IMR-90 (cell line): ENCODE results near the gene GPR35. TPM values are rescaled to one million over a fixed set of nuclear protein-coding genes. Genes with fewer than 3 reads are reported as not detected.

ENCODE experiments used
- ATAC-seq: fragments of 200-7000 bp; cut with Tn5 transposase; 2 replicates; pipeline ENCODE4 v1.9.1; 2020; ENCODE audit warnings: low read depth, mild to moderate bottlenecking, moderate library complexity
- BruUV-seq: library from RNA; stranded (reverse); fragments of 400-500 nt; replicated peaks from 2 replicates; lab custom pipeline; 2021; lab: Mats Ljungman, UMichigan
- CTCF ChIA-PET: fragments of 300-600 bp; formaldehyde crosslinking; extraction: SDS; loops from one replicate; lab custom pipeline; 2021; ENCODE audit warnings: antibody characterized with exemption; lab: Yijun Ruan, JAX
- POLR2A ChIA-PET: fragments of 300-600 bp; sonication (Branson Sonifier 250); formaldehyde crosslinking; loops from one replicate; lab custom pipeline; 2022; ENCODE audit warnings: antibody characterized with exemption; ENCODE audit not compliant: unreplicated experiment; lab: Charles Lee
- DNase-seq: peaks from one replicate; pipeline ENCODE4 v3.0.0; 2013
- H2AFZ ChIP-seq: replicated peaks from 2 replicates; pipeline ENCODE3; 2013; ENCODE audit warnings: low read length, mild to moderate bottlenecking; ENCODE audit not compliant: poor library complexity
- H2AK5ac ChIP-seq: 2 replicates; pipeline ENCODE4 v1.6.1; 2013; ENCODE audit warnings: low read depth, low read length, inconsistent platforms
- H2AK9ac ChIP-seq: replicated peaks from 2 replicates; pipeline ENCODE3; 2013; ENCODE audit warnings: mild to moderate bottlenecking, low read depth, low read length, moderate library complexity; ENCODE audit not compliant: poor library complexity
- H2BK120ac ChIP-seq: 2 replicates; pipeline ENCODE4 v1.6.1; 2013; ENCODE audit warnings: low read depth, low read length, inconsistent platforms
- H2BK15ac ChIP-seq: 3 replicates; pipeline ENCODE4 v1.6.1; 2013; ENCODE audit warnings: low read depth, low read length, inconsistent platforms
- H2BK20ac ChIP-seq: 2 replicates; pipeline ENCODE4 v1.6.1; 2013; ENCODE audit warnings: low read depth, mild to moderate bottlenecking, inconsistent platforms, low read length, moderate library complexity
- H2BK5ac ChIP-seq: 2 replicates; pipeline ENCODE4 v1.6.1; 2013; ENCODE audit warnings: mild to moderate bottlenecking, low read depth, low read length, inconsistent platforms; ENCODE audit not compliant: poor library complexity, severe bottlenecking
- H3K14ac ChIP-seq: replicated peaks from 2 replicates; pipeline ENCODE4 v1.6.1; 2013; ENCODE audit warnings: low read depth, low read length, inconsistent platforms
- H3K18ac ChIP-seq: 2 replicates; pipeline ENCODE4 v1.6.1; 2013; ENCODE audit warnings: low read depth, low read length, control low read depth
- H3K23ac ChIP-seq: 2 replicates; pipeline ENCODE4 v1.6.1; 2013; ENCODE audit warnings: low read depth, low read length, inconsistent platforms
- H3K27ac ChIP-seq: 2 replicates; pipeline ENCODE4 v1.5.1; 2013; ENCODE audit warnings: mild to moderate bottlenecking, control low read depth, low read length; ENCODE audit not compliant: insufficient read depth
- H3K27me3 ChIP-seq: 2 replicates; pipeline ENCODE4 v1.6.1; 2013; ENCODE audit warnings: low read length; ENCODE audit not compliant: control insufficient read depth, insufficient read depth
- H3K36me3 ChIP-seq: 2 replicates; pipeline ENCODE4 v1.6.1; 2013; ENCODE audit warnings: low read length, mixed read lengths; ENCODE audit not compliant: control insufficient read depth, insufficient read depth
- H3K4ac ChIP-seq: 2 replicates; pipeline ENCODE4 v1.6.1; 2013; ENCODE audit warnings: low read depth, low read length, inconsistent platforms
- H3K4me1 ChIP-seq: 2 replicates; pipeline ENCODE4 v1.6.1; 2013; ENCODE audit warnings: low read length, mixed read lengths; ENCODE audit not compliant: control insufficient read depth, insufficient read depth
- H3K4me2 ChIP-seq: 2 replicates; pipeline ENCODE4 v1.6.1; 2013; ENCODE audit warnings: low read depth, mild to moderate bottlenecking, control low read depth, low read length, moderate library complexity
- H3K4me3 ChIP-seq: 2 replicates; pipeline ENCODE4 v1.5.1; 2013; ENCODE audit warnings: low read depth, mild to moderate bottlenecking, control low read depth, low read length, moderate library complexity; ENCODE audit not compliant: insufficient read depth
- H3K56ac ChIP-seq: 2 replicates; pipeline ENCODE4 v1.6.1; 2013; ENCODE audit warnings: low read length, inconsistent platforms; ENCODE audit not compliant: insufficient read depth; ENCODE audit errors: extremely low read depth
- H3K79me1 ChIP-seq, 2 experiments: 2 replicates each; pipeline ENCODE4 v1.6.1; 2013; ENCODE audit warnings: low read length in 2 of 2, inconsistent platforms in 1 of 2, low read depth in 1 of 2
- H3K9ac ChIP-seq: 2 replicates; pipeline ENCODE4 v1.6.1; 2013; ENCODE audit warnings: low read depth, low read length, control low read depth
- H3K9me1 ChIP-seq: 2 replicates; pipeline ENCODE4 v1.6.1; 2013; ENCODE audit warnings: low read length, inconsistent platforms; ENCODE audit not compliant: insufficient read depth
- H3K9me3 ChIP-seq: 2 replicates; pipeline ENCODE4 v1.6.1; 2013; ENCODE audit warnings: low read length; ENCODE audit not compliant: control insufficient read depth, insufficient read depth
- H4K20me1 ChIP-seq: 2 replicates; pipeline ENCODE4 v1.6.1; 2013; ENCODE audit warnings: low read length, inconsistent platforms; ENCODE audit not compliant: insufficient read depth
- H4K5ac ChIP-seq: 2 replicates; pipeline ENCODE4 v1.6.1; 2013; ENCODE audit warnings: mild to moderate bottlenecking, low read depth, low read length, control low read depth
- H4K8ac ChIP-seq, 2 experiments: 2 replicates each; pipeline ENCODE4 v1.6.1; 2013; ENCODE audit warnings: low read depth in 2 of 2, low read length in 2 of 2, control low read depth in 1 of 2, inconsistent platforms in 1 of 2
- H4K91ac ChIP-seq: 2 replicates; pipeline ENCODE4 v1.6.1; 2013; ENCODE audit warnings: low read depth, low read length, inconsistent platforms; ENCODE audit not compliant: insufficient read depth
- BHLHE40 ChIP-seq: fragments of 150-350 bp; IDR thresholded peaks from 2 replicates; pipeline ENCODE4 v1.6.1; 2016; ENCODE audit warnings: mild to moderate bottlenecking, low read depth, low read length
- CEBPB ChIP-seq: IDR thresholded peaks from 2 replicates; pipeline ENCODE4 v1.6.1; 2012; ENCODE audit warnings: low read depth, low read length, improper control_type of control experiment
- CHD1 ChIP-seq: IDR thresholded peaks from 2 replicates; pipeline ENCODE4 v1.6.1; 2012; ENCODE audit warnings: low read depth, low read length, improper control_type of control experiment
- ELK1 ChIP-seq: fragments of 150-350 bp; IDR thresholded peaks from 2 replicates; pipeline ENCODE4 v1.6.1; 2016; ENCODE audit warnings: low read depth, mild to moderate bottlenecking, low read length, moderate library complexity, borderline replicate concordance
- FOS ChIP-seq: fragments of 150-350 bp; IDR thresholded peaks from 2 replicates; pipeline ENCODE4 v1.6.1; 2016; ENCODE audit warnings: low read depth, low read length
- MAFK ChIP-seq: IDR thresholded peaks from 2 replicates; pipeline ENCODE4 v1.6.1; 2012; ENCODE audit warnings: low read depth, low read length, improper control_type of control experiment
- MAZ ChIP-seq: IDR thresholded peaks from 2 replicates; pipeline ENCODE4 v1.6.1; 2012; ENCODE audit warnings: low read depth, mild to moderate bottlenecking, low read length, improper control_type of control experiment, moderate library complexity, borderline replicate concordance
- MXI1 ChIP-seq: IDR thresholded peaks from 2 replicates; pipeline ENCODE4 v1.6.1; 2012; ENCODE audit warnings: low read depth, mild to moderate bottlenecking, low read length, moderate library complexity, borderline replicate concordance
- NFE2L2 ChIP-seq: fragments of 150-350 bp; IDR thresholded peaks from 2 replicates; pipeline ENCODE4 v1.6.1; 2016; ENCODE audit warnings: low read depth, mild to moderate bottlenecking, low read length
- POLR2A ChIP-seq: IDR thresholded peaks from 2 replicates; pipeline ENCODE4 v1.6.1; 2012; ENCODE audit warnings: mild to moderate bottlenecking, low read depth, low read length
- RAD21 ChIP-seq: IDR thresholded peaks from 2 replicates; pipeline ENCODE4 v1.6.1; 2012; ENCODE audit warnings: low read length, improper control_type of control experiment
- RCOR1 ChIP-seq: IDR thresholded peaks from 2 replicates; pipeline ENCODE4 v1.6.1; 2012; ENCODE audit warnings: mild to moderate bottlenecking, low read length, improper control_type of control experiment; ENCODE audit not compliant: insufficient replicate concordance
- RFX5 ChIP-seq: IDR thresholded peaks from 2 replicates; pipeline ENCODE4 v1.8.0; 2012; ENCODE audit warnings: low read depth, mild to moderate bottlenecking, low read length, moderate library complexity
- SMC3 ChIP-seq: fragments of 150-350 bp; IDR thresholded peaks from 2 replicates; pipeline ENCODE4 v1.6.1; 2016; ENCODE audit warnings: low read depth, mild to moderate bottlenecking, antibody characterized with exemption, low read length, moderate library complexity
- USF2 ChIP-seq: fragments of 150-350 bp; IDR thresholded peaks from 2 replicates; pipeline ENCODE4 v1.6.1; 2017; ENCODE audit warnings: mild to moderate bottlenecking, antibody characterized with exemption, low read length, low read depth
- WGBS, 2 experiments: methylation state at CpG; one replicate each; pipeline versions ENCODE4 v1.1.5 to v1.1.7; 2013; ENCODE audit warnings: missing lambda C conversion rate in 2 of 2; ENCODE audit not compliant: insufficient read length in 1 of 2; ENCODE audit errors: extremely low coverage in 2 of 2; 5-methylcytosine and 5-hydroxymethylcytosine counted together
- dilution Hi-C: fragments of 300-500 bp; cut with HindIII; formaldehyde crosslinking; loops from one replicate; pipeline ENCODE4 v1.14.3; 2018; ENCODE audit warnings: low sequenced_read_pairs; ENCODE audit not compliant: unreplicated experiment
- in situ Hi-C: fragments of 300-500 bp; cut with MboI; formaldehyde crosslinking; loops from 3 replicates; pipeline ENCODE4 v1.14.3; 2019; ENCODE audit warnings: low sequenced_read_pairs, inconsistent platforms, mixed read lengths
- intact Hi-C: fragments of 100-400 bp; cut with micrococcal nuclease; formaldehyde crosslinking; loops from 2 replicates; pipeline ENCODE4 v1.10.0; 2022
- polyA plus RNA-seq, 3 experiments: library from polyadenylated mRNA; depleted of rRNA; stranded (reverse); fragments of >200 nt; gene quantifications; 2 replicates each; pipeline ENCODE4 v1.2.3, GENCODE V29; 2012; ENCODE audit warnings: low replicate concordance in 1 of 3
- total RNA-seq: library from RNA; depleted of rRNA; stranded (reverse); fragments of >200 nt; gene quantifications from 2 replicates; pipeline ENCODE4 v1.2.3, GENCODE V29; 2012
- TF ChIP-seq, protein P1 (sequence below): conservative IDR thresholded peaks from 2 replicates; pipeline ENCODE4 v1.5.1; 2012; ENCODE audit warnings: mild to moderate bottlenecking, low read depth, low read length, improper control_type of control experiment

The GPR35 gene
- total and polyA plus RNA-seq, 2 of the 4 experiments (the other 2 are of a cell fraction): 0.31 TPM; not detected in 1

DNA sequence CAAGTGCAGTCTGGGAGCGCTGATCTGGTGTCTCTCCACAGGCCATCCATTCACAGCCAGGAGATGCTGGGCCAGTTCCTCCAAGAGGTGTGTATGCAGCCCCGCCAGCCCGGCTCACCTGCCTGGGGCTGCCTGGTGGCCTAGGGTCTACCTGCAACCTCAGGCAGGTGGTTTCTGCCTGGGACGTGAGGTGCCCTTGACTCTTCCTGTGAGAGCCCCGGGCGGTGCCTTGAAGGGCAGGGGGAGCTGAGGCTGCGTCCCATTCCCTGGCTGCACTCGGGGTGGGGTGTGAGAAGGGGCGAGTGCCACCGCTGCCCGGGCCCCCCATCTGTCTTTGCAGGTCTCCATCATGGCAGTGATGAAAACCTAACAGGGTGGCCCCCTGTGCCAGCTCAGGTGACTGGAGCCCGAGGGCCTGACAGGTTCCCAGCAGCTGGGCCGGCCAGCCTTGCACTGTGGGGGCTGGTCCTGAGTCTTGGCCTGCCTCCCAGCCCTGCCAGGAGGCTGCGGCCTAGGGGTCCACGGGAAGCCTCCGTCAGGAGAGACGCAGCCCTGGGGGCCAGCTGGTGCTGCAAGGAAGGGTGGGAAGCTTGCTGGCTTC lies 26.9 kb upstream of the GPR35 start:
- H3K9me1 ChIP-seq: no peaks in the 10 kb centered on the region
- 98% methylated on average over 9 of the region's 17 CpGs; no CpG with 5 or more reads in 1 of the 2 experiments for WGBS, 2 experiments

More for the DNA sequence above, 26.9 kb upstream of the GPR35 start:
- Histone ChIP-seq H2BK5ac (no peak overlapping the region), H4K91ac (no peak overlapping the region), H4K5ac (no peak overlapping the region), H3K56ac (no peak overlapping the region), H3K4me3 (no peak overlapping the region), H3K4me1 (no peaks in the 10 kb centered on the region), H3K9me3 (no peaks in the 10 kb centered on the region), H3K14ac (no peak overlapping the region), H3K4ac (no peak overlapping the region), H4K8ac (no peak overlapping the region), H3K18ac (no peak overlapping the region), H3K27ac (no peak overlapping the region), H3K4me2 (no peak overlapping the region), H2BK15ac (no peak overlapping the region), H3K79me1 (peaks cover 0 to 7% of the 10 kb centered on the region in 2 experiments; a peak in 1 of 4 replicates), H2BK120ac (no peak overlapping the region), H2AK9ac (no peak overlapping the region), H3K9ac (no peak overlapping the region), H3K23ac (no peak overlapping the region), H4K20me1 (no peaks in the 10 kb centered on the region; the same call in 1 of the 2 replicates), H3K36me3 (peaks cover 21% of the 10 kb centered on the region), H2AK5ac (no peak overlapping the region), H2AFZ (no peak overlapping the region), H2BK20ac (no peak overlapping the region), H3K27me3 (no peaks in the 10 kb centered on the region)
- BruUV-seq: no TSS peak
- DNase-seq: no peak
- dilution Hi-C loops: no loop called here
- ATAC-seq: no peak
- TF ChIP-seq BHLHE40 (no peak), RFX5 (no peak), CHD1 (no peak), SMC3 (no peak), USF2 (no peak), RAD21 (no peak), RCOR1 (no peak), FOS (no peak), MAFK (no peak), MAZ (no peak), MXI1 (no peak), ELK1 (no peak), NFE2L2 (no peak), POLR2A (no peak), CEBPB (no peak)
- TF ChIP-seq, protein P1, sequence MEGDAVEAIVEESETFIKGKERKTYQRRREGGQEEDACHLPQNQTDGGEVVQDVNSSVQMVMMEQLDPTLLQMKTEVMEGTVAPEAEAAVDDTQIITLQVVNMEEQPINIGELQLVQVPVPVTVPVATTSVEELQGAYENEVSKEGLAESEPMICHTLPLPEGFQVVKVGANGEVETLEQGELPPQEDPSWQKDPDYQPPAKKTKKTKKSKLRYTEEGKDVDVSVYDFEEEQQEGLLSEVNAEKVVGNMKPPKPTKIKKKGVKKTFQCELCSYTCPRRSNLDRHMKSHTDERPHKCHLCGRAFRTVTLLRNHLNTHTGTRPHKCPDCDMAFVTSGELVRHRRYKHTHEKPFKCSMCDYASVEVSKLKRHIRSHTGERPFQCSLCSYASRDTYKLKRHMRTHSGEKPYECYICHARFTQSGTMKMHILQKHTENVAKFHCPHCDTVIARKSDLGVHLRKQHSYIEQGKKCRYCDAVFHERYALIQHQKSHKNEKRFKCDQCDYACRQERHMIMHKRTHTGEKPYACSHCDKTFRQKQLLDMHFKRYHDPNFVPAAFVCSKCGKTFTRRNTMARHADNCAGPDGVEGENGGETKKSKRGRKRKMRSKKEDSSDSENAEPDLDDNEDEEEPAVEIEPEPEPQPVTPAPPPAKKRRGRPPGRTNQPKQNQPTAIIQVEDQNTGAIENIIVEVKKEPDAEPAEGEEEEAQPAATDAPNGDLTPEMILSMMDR: no peak
- in situ Hi-C loops: no loop called here
- POLR2A ChIA-PET: no interaction called here
- intact Hi-C loops: no loop called here
- CTCF ChIA-PET: no interaction called here
